Stimulated activated CD4-positive, alpha-beta T cell treated with anti-CD3 and anti-CD28 coated beads, Interleukin-1b, Interleukin-23, amount 100 ng/mL, for 24 hours (primary cell): ENCODE data around the gene ATP6V1A.
"Not testable (repeated sequence)": the region's sequence is repeated elsewhere in the genome, so short reads cannot be mapped to it uniquely, and the experiment has no call there.

Experiments
- DNase-seq, 4 experiments: peaks; one replicate each; pipeline ENCODE4 v3.0.0-alpha.2; 2020; ENCODE audit warnings: low read depth in 4 of 4, low spot score in 1 of 4

Gene ATP6V1A

DNA sequence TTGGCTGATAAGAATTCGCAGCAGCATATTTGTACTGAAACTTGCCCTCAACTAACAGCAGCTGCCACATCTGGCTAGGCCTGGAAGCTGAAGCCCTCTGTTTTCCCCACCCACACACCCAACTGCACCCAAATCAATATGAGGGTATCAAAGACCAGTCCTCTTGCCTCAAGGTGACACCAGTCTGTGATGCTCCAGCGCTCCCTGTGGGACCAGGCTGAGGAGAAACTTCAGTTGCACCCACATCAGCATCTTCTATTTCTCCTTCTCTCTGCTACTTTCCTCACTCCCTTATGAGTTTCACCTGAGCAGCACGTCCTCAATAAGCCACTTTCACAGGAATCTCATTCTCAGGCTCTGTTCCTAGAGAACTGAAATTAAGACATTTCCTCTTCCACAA is 73.0 kb downstream of the ATP6V1A start:
- no peak for DNase-seq

- DNase-seq: no peak
Observed at GRCh38 chr3:113825090-113825489, 78.3 kb downstream of the ATP6V1A start.

GRCh38 chr3:113828600-113828999 is 81.8 kb downstream of the ATP6V1A start:
- no peak for DNase-seq

- no peak for DNase-seq
Observed at GRCh38 chr3:113829576-113830354, 82.9 kb downstream of the ATP6V1A start.

DNA sequence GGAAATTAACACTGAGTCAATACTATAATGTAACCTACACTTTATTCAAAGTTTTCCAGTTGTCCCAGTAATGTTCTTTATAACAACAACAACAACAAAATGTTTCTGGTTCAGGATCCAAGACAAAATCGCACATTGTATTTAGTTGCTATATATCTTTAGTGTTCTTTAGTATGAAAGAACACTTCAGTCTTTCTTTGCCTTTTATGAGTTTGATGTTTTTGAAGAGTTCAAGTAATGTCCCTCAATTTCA is 84.2 kb downstream of the ATP6V1A start:
- no peak for DNase-seq

- DNase-seq: no peak
Observed at GRCh38 chr3:113832477-113833164, 85.8 kb downstream of the ATP6V1A start.

GRCh38 chr3:113834983-113835382 is 88.1 kb downstream of the ATP6V1A start:
- no peak for DNase-seq

- DNase-seq: peak; percentile 62 to 75 (median 70)
Observed at GRCh38 chr3:113838631-113839209, 91.9 kb downstream of the ATP6V1A start, which contains the start of gene GRAMD1C. GRAMD1C (plus strand) TSS chr3:113838788; CDS start chr3:113838910, 122 bp downstream.

DNA sequence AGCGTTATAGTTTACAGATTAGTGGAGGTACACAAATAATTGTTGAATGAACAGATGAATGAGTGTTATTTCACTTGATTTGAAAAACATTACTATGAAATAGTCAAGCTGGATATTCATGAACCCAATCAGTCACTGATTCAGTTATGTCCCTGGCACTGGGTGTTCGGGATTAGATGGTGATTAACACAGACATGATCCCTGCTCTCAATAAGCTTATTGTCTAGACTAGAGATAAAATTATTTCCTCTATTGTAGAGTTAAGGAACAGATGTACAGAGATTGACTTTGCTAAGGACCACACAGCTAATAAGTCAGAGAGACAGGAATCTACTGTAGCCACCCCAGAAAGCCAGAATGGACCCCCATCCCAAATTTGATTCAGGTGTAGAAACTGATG is 92.7 kb downstream of the ATP6V1A start:
- no peak for DNase-seq

GRCh38 chr3:113844622-113845222 is 97.9 kb downstream of the ATP6V1A start:
- DNase-seq: no peak

DNA sequence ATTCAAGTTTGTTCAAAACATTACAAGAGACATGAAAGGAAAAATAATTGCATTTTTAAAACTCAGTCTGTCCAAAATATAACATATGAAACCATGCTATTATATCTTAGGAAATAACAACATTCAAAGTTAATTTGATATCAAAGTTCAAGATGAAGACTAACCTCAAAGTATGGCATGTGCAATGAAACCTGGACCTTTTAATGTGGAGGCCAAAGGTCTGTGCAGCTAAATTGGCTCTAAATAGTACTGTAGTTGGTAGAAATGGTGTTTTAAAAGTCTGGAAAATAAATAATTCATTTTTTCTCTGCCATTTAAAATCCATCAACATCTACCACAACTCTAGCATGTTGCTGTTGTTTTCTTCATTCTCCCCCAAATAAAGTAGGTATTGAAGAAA is 100.4 kb downstream of the ATP6V1A start:
- DNase-seq: no peak

GRCh38 chr3:113847664-113848461 is 101.0 kb downstream of the ATP6V1A start:
- DNase-seq: no peak

DNA sequence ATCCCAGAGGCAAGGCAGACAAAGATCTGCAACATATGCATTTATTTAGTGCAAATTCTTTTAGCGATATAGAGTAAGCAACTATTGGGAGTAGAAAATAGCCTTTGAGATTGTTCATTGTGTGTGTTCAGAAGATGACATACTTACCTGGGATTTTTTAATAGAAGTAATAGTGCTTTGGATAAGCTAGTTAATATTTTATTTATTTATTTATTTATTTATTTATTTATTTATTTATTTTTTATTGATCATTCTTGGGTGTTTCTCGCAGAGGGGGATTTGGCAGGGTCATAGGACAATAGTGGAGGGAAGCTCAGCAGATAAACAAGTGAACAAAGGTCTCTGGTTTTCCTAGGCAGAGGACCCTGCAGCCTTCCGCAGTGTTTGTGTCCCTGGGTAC is 102.2 kb downstream of the ATP6V1A start:
- DNase-seq: not testable (repeated sequence)

- not testable (repeated sequence) for DNase-seq
Observed at GRCh38 chr3:113849841-113850240, 103.0 kb downstream of the ATP6V1A start.

- DNase-seq: not testable (repeated sequence)
Observed at GRCh38 chr3:113850391-113850790, 103.6 kb downstream of the ATP6V1A start.

- no peak for DNase-seq
Observed at GRCh38 chr3:113852506-113852905, 105.7 kb downstream of the ATP6V1A start.
